Peyer's patch (tissue), 4 donors: ENCODE results near the gene DST.

Source experiments
- POLR2A ChIP-seq, 2 donors: fragments of 450-650 bp; IDR thresholded peaks; one replicate each; pipeline ENCODE4 v1.5.1; 2017; ENCODE audit warnings: antibody characterized with exemption in 2 of 2, mild to moderate bottlenecking in 2 of 2, moderate library complexity in 2 of 2
- TF ChIP-seq, protein P1 (sequence below), 6 experiments: fragments of 450-650 bp in 4 of 6; fragments of 200-600 bp in 2 of 6; sonication (generic) in 1 of 6; IDR thresholded peaks; one replicate each; pipeline ENCODE4 v1.5.1; 2017 to 2019; ENCODE audit warnings: antibody characterized with exemption in 6 of 6, mild to moderate bottlenecking in 3 of 6, moderate library complexity in 1 of 6

DNA sequence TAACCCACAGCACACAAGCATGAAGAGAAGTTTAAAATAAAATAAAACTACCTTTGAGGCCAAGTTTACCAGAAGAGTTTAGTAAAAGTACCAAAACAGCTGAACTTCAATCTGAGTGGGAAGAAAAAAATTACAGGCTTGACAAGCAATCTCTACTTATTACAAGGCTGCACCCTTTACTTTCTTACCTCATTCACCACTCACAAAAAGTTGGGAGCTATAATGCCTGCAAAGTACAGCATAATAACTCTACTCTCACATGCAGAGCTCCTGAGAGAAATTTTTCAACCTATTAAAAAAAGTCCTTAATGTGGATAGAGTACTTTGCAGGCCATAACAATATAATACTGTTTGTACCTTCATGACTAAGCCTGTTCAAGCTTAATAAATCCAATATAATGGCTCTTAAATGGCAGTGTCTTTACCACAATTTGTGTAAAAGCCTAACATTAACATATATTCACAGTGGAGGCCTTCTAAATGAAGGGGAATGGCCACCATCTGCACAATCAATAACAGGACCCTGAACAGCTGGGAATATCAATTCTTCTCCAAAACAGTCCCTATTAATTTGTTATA, 103.1 kb downstream of the DST start:
- TF ChIP-seq, protein P1, sequence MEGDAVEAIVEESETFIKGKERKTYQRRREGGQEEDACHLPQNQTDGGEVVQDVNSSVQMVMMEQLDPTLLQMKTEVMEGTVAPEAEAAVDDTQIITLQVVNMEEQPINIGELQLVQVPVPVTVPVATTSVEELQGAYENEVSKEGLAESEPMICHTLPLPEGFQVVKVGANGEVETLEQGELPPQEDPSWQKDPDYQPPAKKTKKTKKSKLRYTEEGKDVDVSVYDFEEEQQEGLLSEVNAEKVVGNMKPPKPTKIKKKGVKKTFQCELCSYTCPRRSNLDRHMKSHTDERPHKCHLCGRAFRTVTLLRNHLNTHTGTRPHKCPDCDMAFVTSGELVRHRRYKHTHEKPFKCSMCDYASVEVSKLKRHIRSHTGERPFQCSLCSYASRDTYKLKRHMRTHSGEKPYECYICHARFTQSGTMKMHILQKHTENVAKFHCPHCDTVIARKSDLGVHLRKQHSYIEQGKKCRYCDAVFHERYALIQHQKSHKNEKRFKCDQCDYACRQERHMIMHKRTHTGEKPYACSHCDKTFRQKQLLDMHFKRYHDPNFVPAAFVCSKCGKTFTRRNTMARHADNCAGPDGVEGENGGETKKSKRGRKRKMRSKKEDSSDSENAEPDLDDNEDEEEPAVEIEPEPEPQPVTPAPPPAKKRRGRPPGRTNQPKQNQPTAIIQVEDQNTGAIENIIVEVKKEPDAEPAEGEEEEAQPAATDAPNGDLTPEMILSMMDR (IDR thresholded peaks at IDR 0.05): no peak
- TF ChIP-seq POLR2A (IDR thresholded peaks at IDR 0.05): no peak
